SH-SY5Y (cell line): ENCODE results near the gene MAPK6.

ENCODE experiments used
- GATA2 ChIP-seq: IDR thresholded peaks from 2 replicates; pipeline ENCODE4 v1.6.1; 2011; ENCODE audit warnings: mild to moderate bottlenecking, low read depth, low read length
- GATA3 ChIP-seq: IDR thresholded peaks from 2 replicates; pipeline ENCODE4 v1.6.1; 2011; ENCODE audit warnings: low read depth, mild to moderate bottlenecking, low read length, moderate library complexity

- TF ChIP-seq GATA2 (no peak), GATA3 (no peak)
These were observed 79.3 kb downstream of the MAPK6 start for GRCh38 chr15:52098323-52098722.
